Naive thymus-derived CD8-positive, alpha-beta T cell (primary cell): Measurements from ENCODE around the gene TBX6. TPM values are rescaled to one million over a fixed set of nuclear protein-coding genes. Genes with fewer than 3 reads are reported as not detected.
A peak's percentile ranks its signal among the peaks of the same experiment; 100 is the strongest.

Source experiments
- ATAC-seq, 2 donors: fragments of 150-1000 bp; cut with Tn5 transposase in 1 of 2; sonication (Bioruptor Pico), chemical (Tn5 transposase) in 1 of 2; 1 replicate in 1 of 2; 2 replicates in 1 of 2; pipeline ENCODE4 v1.10.0; 2021; ENCODE audit warnings: mild to moderate bottlenecking in 2 of 2, moderate library complexity in 2 of 2
- POLR2A ChIA-PET: fragments of 350-600 bp; sonication (Branson Sonifier 250); formaldehyde crosslinking; loops from one replicate; lab custom pipeline; 2021; ENCODE audit warnings: antibody characterized with exemption; lab: Charles Lee
- DNase-seq, 10 donors: peaks; one replicate each; pipeline versions ENCODE4 v3.0.0 to v3.0.0-alpha.2; 2020 to 2022
- H3K27ac Mint-ChIP-seq, 10 donors: one replicate each; pipeline ENCODE4 v1.8.0; 2020 to 2022; ENCODE audit warnings: mild to moderate bottlenecking in 10 of 10, mixed read lengths in 10 of 10, moderate library complexity in 4 of 10, inconsistent platforms in 1 of 10
- H3K27me3 Mint-ChIP-seq, 5 donors: one replicate each; pipeline ENCODE4 v1.8.0; 2021 to 2022; ENCODE audit warnings: mixed read lengths in 5 of 5
- H3K36me3 Mint-ChIP-seq, 3 donors: one replicate each; pipeline ENCODE4 v1.8.0; 2020 to 2022; ENCODE audit warnings: mixed read lengths in 3 of 3, mild to moderate bottlenecking in 2 of 3, inconsistent platforms in 1 of 3
- H3K4me1 Mint-ChIP-seq, 4 donors: one replicate each; pipeline ENCODE4 v1.8.0; 2021 to 2022; ENCODE audit warnings: mixed read lengths in 4 of 4
- H3K4me3 Mint-ChIP-seq, 10 donors: one replicate each; pipeline ENCODE4 v1.8.0; 2020 to 2022; ENCODE audit warnings: mild to moderate bottlenecking in 10 of 10, mixed read lengths in 10 of 10, moderate library complexity in 6 of 10, inconsistent platforms in 1 of 10
- H3K9me3 Mint-ChIP-seq, 9 donors: one replicate each; pipeline ENCODE4 v1.8.0; 2020 to 2022; ENCODE audit warnings: mixed read lengths in 9 of 9, mild to moderate bottlenecking in 3 of 9, inconsistent platforms in 1 of 9, moderate library complexity in 1 of 9
- polyA plus RNA-seq, 3 donors: library from polyadenylated mRNA; unstranded; fragments of 300-500 nt; fragmentation: Illumina TruSeq; gene quantifications; one replicate each; pipeline ENCODE4 v1.2.3, GENCODE V29; 2021
- total RNA-seq, 8 experiments: library from RNA in 2 of 8; stranded (reverse) in 2 of 8; gene quantifications; one replicate each; pipeline ENCODE4 v1.2.3 and lab custom pipeline; 2021 to 2026

The TBX6 gene
- total and polyA plus RNA-seq, 5 experiments from 2014 or later: 0.15 to 2.5 (median 0.25) TPM

GRCh38 chr16:30084096-30084815 lies 7.5 kb downstream of the TBX6 start:
- H3K4me1 Mint-ChIP-seq: peaks cover 9 to 21% (median 16%) of the 10 kb centered on the region in 4 donors
- no peaks in the 10 kb centered on the region for H3K9me3 Mint-ChIP-seq
- peaks cover 0 to 48% (median 2%) of the 10 kb centered on the region in 3 donors for H3K36me3 Mint-ChIP-seq
- ATAC-seq (peak in 1 of 2 donors; percentile 9), DNase-seq (no peak)
- POLR2A ChIA-PET: interaction anchor here (1.4 kb wide), 1 partner anchor 12 kb away, joined by 4 read pairs; the partner anchor contains the start of gene YPEL3
- H3K27me3 Mint-ChIP-seq: no peaks in the 10 kb centered on the region
- H3K27ac Mint-ChIP-seq: peak overlapping the region in 4 of 10 donors; percentile 14 to 69 (median 28)
- H3K4me3 Mint-ChIP-seq: no peak overlapping the region

DNA sequence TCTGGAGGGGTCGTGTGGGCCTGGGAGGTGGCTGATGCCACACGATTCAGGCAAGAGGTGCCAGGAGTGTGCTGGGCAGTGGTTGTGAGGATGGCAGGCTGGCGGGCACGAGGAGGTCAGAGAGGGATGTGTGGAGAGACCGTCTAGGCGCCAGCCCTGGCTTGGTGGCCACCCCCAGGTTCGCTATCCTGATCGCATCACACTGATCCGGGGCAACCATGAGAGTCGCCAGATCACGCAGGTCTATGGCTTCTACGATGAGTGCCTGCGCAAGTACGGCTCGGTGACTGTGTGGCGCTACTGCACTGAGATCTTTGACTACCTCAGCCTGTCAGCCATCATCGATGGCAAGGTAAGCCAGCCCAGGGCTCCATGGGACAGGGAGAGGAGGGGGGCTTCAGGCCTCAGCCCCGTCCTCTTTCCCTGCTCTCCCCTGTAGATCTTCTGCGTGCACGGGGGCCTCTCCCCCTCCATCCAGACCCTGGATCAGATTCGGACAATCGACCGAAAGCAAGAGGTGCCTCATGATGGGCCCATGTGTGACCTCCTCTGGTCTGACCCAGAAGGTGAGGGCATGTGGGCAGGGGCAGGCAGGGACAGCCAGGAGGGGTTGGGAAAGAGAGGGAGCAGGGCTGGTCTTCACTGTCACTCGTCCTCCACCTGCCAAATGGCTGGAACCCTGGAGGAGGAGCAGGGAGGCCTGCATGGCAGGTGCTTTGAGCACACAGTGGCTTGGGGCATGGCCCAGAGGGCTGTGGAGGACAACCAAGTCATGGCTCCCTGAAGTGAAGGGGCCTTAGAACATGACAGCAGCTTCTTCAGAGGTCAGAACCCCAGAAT lies 8.3 kb downstream of the TBX6 start:
- no peak for DNase-seq
- Mint-ChIP-seq H3K27ac (peak overlapping the region in 3 of 10 donors; percentile 36 to 85 (median 83)), H3K9me3 (no peaks in the 10 kb centered on the region), H3K36me3 (peaks cover 0 to 51% (median 2%) of the 10 kb centered on the region in 3 donors), H3K27me3 (no peaks in the 10 kb centered on the region), H3K4me1 (peaks cover 9 to 19% (median 10%) of the 10 kb centered on the region in 4 donors), H3K4me3 (no peak overlapping the region)
- ATAC-seq: peak in 1 of 2 donors; percentile 11
- POLR2A ChIA-PET: no interaction called here

- ATAC-seq (no peak), DNase-seq (no peak)
- POLR2A ChIA-PET: interaction anchor here (0.5 to 1.2 kb wide), 5 partner anchors 8 to 381 kb away, joined by 3 to 4 read pairs (median 4); no protein-coding TSS in a partner anchor
- Mint-ChIP-seq H3K4me1 (peaks cover 14 to 28% (median 16%) of the 10 kb centered on the region in 4 donors), H3K27me3 (no peaks in the 10 kb centered on the region), H3K27ac (peak overlapping the region in 5 of 10 donors; percentile 22 to 85 (median 61)), H3K36me3 (peaks cover 0 to 57% (median 2%) of the 10 kb centered on the region in 3 donors), H3K4me3 (no peak overlapping the region), H3K9me3 (no peaks in the 10 kb centered on the region)
Measured at GRCh38 chr16:30082545-30083090, 9.1 kb downstream of the TBX6 start.

DNA sequence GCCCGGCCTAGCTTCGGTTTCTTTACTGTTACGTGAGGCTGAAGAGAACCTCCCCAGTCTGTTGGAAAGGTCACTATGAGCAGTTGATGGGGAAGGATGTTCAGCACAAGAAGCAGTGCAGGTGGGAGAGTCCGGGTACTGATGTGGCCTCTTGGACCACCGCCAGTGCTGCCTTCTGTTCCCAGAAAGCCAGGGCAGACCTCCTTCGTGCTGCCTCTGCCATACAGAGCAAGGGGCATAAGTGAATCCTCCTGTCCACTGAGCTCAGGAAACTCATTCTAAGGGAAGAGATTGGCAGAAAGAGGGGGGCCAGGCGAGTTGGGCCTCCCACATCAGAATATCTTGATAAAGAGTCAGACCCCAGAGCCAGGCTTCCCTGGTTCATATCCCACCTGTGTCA lies 12.2 kb downstream of the TBX6 start:
- POLR2A ChIA-PET: interaction anchor here (0.6 to 11.2 kb wide), 5 partner anchors 12 to 1226 kb away, joined by 3 to 127 read pairs (median 4); partner anchors contain the start of genes ALDOA and TBX6
- H3K4me1 Mint-ChIP-seq: peaks cover 26 to 50% (median 37%) of the 10 kb centered on the region in 4 donors
- H3K36me3 Mint-ChIP-seq: peaks cover 0 to 65% (median 2%) of the 10 kb centered on the region in 3 donors
- no peak overlapping the region for H3K4me3 Mint-ChIP-seq
- H3K27ac Mint-ChIP-seq: peak overlapping the region in 3 of 10 donors; percentile 20 to 52 (median 31)
- H3K27me3 Mint-ChIP-seq: no peaks in the 10 kb centered on the region
- ATAC-seq (no peak), DNase-seq (no peak)
- no peaks in the 10 kb centered on the region for H3K9me3 Mint-ChIP-seq

DNA sequence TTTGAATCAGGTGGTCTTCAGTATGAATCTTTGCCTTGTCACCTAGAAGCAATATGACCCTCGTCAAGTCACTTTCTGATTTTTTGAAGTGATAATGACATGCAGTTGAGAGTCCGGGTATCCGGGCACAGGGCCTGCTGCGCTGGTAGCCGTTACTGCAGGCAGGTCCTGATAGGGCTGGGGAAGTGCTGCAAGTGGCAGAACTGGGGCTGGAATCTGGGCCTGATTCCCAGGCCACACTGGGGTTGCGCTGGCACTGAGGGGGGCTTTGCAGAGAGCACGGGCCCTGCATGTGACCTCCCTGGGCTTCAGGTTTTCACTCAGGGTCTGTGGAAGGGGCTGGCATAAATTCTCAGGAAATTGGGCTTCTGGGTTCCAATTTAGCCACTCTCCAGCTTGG lies 13.0 kb downstream of the TBX6 start:
- Mint-ChIP-seq H3K27ac (peak overlapping the region in 1 of 10 donors; percentile 49), H3K36me3 (peaks cover 0 to 57% (median 2%) of the 10 kb centered on the region in 3 donors), H3K9me3 (no peaks in the 10 kb centered on the region), H3K4me1 (peaks cover 26 to 48% (median 37%) of the 10 kb centered on the region in 4 donors), H3K4me3 (peak overlapping the region in 1 of 10 donors; percentile 40), H3K27me3 (no peaks in the 10 kb centered on the region)
- ATAC-seq: no peak
- POLR2A ChIA-PET: interaction anchor here (0.6 to 11.2 kb wide), 6 partner anchors 13 to 1225 kb away, joined by 3 to 127 read pairs (median 4); partner anchors contain the start of genes ALDOA, CORO1A and TBX6
- no peak for DNase-seq

GRCh38 chr16:30077656-30078055 lies 14.1 kb downstream of the TBX6 start:
- ATAC-seq (no peak), DNase-seq (no peak)
- H3K27me3 Mint-ChIP-seq: no peaks in the 10 kb centered on the region
- H3K9me3 Mint-ChIP-seq: no peaks in the 10 kb centered on the region
- peaks cover 22 to 47% (median 37%) of the 10 kb centered on the region in 4 donors for H3K4me1 Mint-ChIP-seq
- H3K36me3 Mint-ChIP-seq: peaks cover 0 to 46% (median 2%) of the 10 kb centered on the region in 3 donors
- H3K4me3 Mint-ChIP-seq: peak overlapping the region; percentile 87 to 98 (median 96)
- peak overlapping the region in 9 of 10 donors; percentile 76 to 98 (median 94) for H3K27ac Mint-ChIP-seq
- POLR2A ChIA-PET: interaction anchor here (0.6 to 11.2 kb wide), 5 partner anchors 12 to 196 kb away, joined by 3 to 127 read pairs (median 4); partner anchors contain the start of genes ALDOA, CORO1A and TBX6

DNA sequence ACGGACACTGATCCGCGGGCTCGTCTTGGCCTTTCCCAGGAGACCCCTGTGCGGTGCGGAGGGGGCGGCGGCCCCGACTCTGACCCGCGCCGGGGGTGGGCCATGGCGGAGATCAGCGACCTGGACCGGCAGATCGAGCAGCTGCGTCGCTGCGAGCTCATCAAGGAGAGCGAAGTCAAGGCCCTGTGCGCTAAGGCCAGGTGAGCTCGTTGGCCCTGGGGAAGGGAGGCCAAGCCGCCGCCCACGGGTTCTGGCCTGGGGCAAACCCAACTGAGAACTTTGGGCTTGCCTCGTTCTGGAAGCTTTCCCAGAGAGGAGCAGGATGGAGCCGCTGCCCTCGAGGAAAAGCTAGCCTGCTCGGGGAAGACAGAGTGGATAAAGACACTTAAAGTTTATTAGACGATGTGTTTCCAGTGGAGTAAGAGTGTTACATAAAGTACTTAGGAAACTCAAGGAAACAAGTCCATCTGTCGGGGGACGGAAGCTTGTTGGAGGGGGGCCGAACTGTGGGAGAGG lies 15.4 kb downstream of the TBX6 start:
- POLR2A ChIA-PET: interaction anchor here (0.6 to 11.2 kb wide), 8 partner anchors 10 to 1783 kb away, joined by 3 to 127 read pairs (median 5); partner anchors contain the start of genes ALDOA, CORO1A and TBX6
- Mint-ChIP-seq H3K27ac (peak overlapping the region; percentile 85 to 98 (median 94)), H3K27me3 (no peaks in the 10 kb centered on the region), H3K36me3 (peaks cover 0 to 46% (median 7%) of the 10 kb centered on the region in 3 donors), H3K9me3 (no peaks in the 10 kb centered on the region), H3K4me3 (peak overlapping the region; percentile 87 to 98 (median 96)), H3K4me1 (peaks cover 18 to 49% (median 38%) of the 10 kb centered on the region in 4 donors)
- ATAC-seq (peak; percentile 49 to 51), DNase-seq (peak in 1 of 10 donors; percentile 65)

GRCh38 chr16:30075503-30076275 lies 16.0 kb downstream of the TBX6 start, which contains the start of gene PPP4C:
PPP4C (plus strand) TSS chr16:30075994; CDS start chr16:30076378, 384 bp downstream.
- Mint-ChIP-seq H3K27me3 (no peaks in the 10 kb centered on the region), H3K4me1 (peaks cover 18 to 54% (median 39%) of the 10 kb centered on the region in 4 donors), H3K36me3 (peaks cover 0 to 46% (median 7%) of the 10 kb centered on the region in 3 donors), H3K27ac (peak within 1 kb of the TSS; percentile 94 to 98 (median 97)), H3K4me3 (peak within 1 kb of the TSS; percentile 90 to 98 (median 96)), H3K9me3 (no peaks in the 10 kb centered on the region)
- peak; percentile 86 to 96 for ATAC-seq
- DNase-seq: peak; percentile 83 to 93 (median 89)
- POLR2A ChIA-PET: interaction anchor here (0.6 to 11.2 kb wide), 7 partner anchors 10 to 111 kb away, joined by 3 to 127 read pairs (median 6); partner anchors contain the start of genes ALDOA and TBX6

GRCh38 chr16:30070490-30070889 lies 21.2 kb downstream of the TBX6 start:
- peaks cover 10 to 53% (median 39%) of the 10 kb centered on the region in 4 donors for H3K4me1 Mint-ChIP-seq
- POLR2A ChIA-PET: interaction anchor here (0.7 to 11.2 kb wide), 7 partner anchors 12 to 118 kb away, joined by 3 to 127 read pairs (median 3); partner anchors contain the start of gene TBX6
- peaks cover 0 to 59% (median 15%) of the 10 kb centered on the region in 3 donors for H3K36me3 Mint-ChIP-seq
- no peaks in the 10 kb centered on the region for H3K9me3 Mint-ChIP-seq
- no peaks in the 10 kb centered on the region for H3K27me3 Mint-ChIP-seq
- DNase-seq (no peak), ATAC-seq (no peak)
- peak overlapping the region in 6 of 10 donors; percentile 18 to 73 (median 58) for H3K27ac Mint-ChIP-seq
- peak overlapping the region in 2 of 10 donors; percentile 33 to 62 for H3K4me3 Mint-ChIP-seq

DNA sequence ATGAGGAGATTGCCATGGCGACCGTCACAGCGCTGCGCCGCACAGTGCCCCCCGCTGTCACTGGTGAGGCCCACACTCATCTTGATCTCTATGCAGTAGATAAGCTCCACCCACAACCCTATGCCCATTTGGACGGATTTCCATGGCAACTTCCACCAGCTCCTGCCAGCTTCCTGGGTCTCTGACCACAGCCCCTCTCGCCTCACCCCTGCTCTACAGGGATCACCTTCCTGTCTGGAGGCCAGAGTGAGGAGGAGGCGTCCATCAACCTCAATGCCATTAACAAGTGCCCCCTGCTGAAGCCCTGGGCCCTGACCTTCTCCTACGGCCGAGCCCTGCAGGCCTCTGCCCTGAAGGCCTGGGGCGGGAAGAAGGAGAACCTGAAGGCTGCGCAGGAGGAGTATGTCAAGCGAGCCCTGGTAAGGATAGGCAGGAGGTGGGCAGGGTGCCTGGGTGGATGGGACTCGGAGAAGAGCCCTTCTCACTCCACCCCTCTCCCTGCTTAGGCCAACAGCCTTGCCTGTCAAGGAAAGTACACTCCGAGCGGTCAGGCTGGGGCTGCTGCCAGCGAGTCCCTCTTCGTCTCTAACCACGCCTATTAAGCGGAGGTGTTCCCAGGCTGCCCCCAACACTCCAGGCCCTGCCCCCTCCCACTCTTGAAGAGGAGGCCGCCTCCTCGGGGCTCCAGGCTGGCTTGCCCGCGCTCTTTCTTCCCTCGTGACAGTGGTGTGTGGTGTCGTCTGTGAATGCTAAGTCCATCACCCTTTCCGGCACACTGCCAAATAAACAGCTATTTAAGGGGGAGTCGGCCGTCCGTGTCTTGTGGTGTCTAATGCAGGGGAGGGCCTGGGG lies 21.9 kb downstream of the TBX6 start:
- ATAC-seq: no peak
- peaks cover 10 to 52% (median 36%) of the 10 kb centered on the region in 4 donors for H3K4me1 Mint-ChIP-seq
- POLR2A ChIA-PET: interaction anchor here (0.6 to 11.2 kb wide), 7 partner anchors 12 to 93 kb away, joined by 3 to 127 read pairs (median 4); partner anchors contain the start of gene TBX6
- no peak for DNase-seq
- H3K4me3 Mint-ChIP-seq: peak overlapping the region in 2 of 10 donors; percentile 33 to 62
- H3K27ac Mint-ChIP-seq: peak overlapping the region in 7 of 10 donors; percentile 18 to 84 (median 55)
- no peaks in the 10 kb centered on the region for H3K9me3 Mint-ChIP-seq
- H3K27me3 Mint-ChIP-seq: no peaks in the 10 kb centered on the region
- peaks cover 0 to 59% (median 15%) of the 10 kb centered on the region in 3 donors for H3K36me3 Mint-ChIP-seq
